Suprapubic skin (tissue), 3 donors: ENCODE results near the gene ABHD16B.

Source experiments
- CTCF ChIP-seq, 2 donors: fragments of 200-600 bp in 1 of 2; fragments of 450-650 bp in 1 of 2; sonication (generic) in 1 of 2; IDR thresholded peaks; one replicate each; pipeline ENCODE4 v1.5.1; 2016 to 2019; ENCODE audit warnings: antibody characterized with exemption in 2 of 2, mild to moderate bottlenecking in 1 of 2, moderate library complexity in 1 of 2
- POLR2AphosphoS5 ChIP-seq, 3 donors: sonication (generic); formaldehyde crosslinking; IDR thresholded peaks; one replicate each; pipeline ENCODE4 v1.6.1; 2017; ENCODE audit warnings: antibody characterized with exemption in 3 of 3

GRCh38 chr20:63825331-63826118 lies 35.8 kb upstream of the ABHD16B start:
- TF ChIP-seq CTCF (IDR thresholded peaks at IDR 0.05) (no peak), POLR2AphosphoS5 (IDR thresholded peaks at IDR 0.05) (no peak)
